ENCODE results near the gene SMIM35. TPM values are rescaled to one million over a fixed set of nuclear protein-coding genes. Genes with fewer than 3 reads are reported as not detected.
A peak's percentile ranks its signal among the peaks of the same experiment; 100 is the strongest.

Gene SMIM35
- total and polyA plus RNA-seq, 7 donors: 0.09 TPM; not detected in 6

DNA sequence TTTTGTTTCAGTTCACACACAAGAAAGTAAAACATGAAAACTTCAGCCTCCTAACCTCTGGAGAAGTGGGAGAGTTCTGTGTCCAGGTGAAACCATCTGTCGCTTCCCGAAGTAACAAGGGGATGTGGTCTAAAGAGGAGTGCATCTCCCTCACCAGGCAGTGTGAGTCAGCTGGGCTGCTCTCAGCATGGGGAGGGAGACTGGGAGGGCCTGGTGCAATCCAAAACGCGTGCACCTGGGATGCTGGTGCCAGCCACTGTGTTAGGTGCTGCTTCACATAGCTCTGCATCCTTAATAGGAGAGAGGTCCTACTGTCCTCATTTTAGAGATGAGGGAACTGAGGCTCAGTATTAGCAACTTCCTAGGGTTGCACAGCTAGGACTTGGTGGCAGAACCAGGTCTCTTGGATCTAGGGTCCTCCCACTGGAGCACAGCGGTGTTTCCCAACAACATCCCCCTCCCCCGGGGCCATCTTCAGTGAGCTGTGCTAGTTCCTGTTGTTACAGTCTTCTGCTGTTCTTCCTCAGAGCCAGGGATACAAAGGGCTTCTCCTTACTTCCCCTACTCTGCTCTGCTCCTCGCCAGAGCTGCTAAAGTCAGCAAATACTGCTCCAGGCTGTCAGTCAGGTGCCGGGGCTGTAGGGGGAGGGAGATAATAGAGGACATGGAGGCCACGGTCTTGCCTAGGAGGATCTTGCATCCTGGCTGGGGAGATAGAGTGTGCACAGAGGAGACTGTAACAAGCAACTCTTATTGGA is 92.6 kb downstream of the SMIM35 start:
- WGBS, 3 donors: 66 to 71% (median 71%) methylated on average over 9 of the region's 9 CpGs
- Histone ChIP-seq H3K36me3 (ENCODE audit: insufficient read depth in 1 of 2, low read depth in 1 of 2) (no peaks in the 10 kb centered on the region), H3K4me3 (no peak overlapping the region), H3K4me1 (no peaks in the 10 kb centered on the region), H3K27me3 (ENCODE audit: insufficient read depth in 3 of 3, low read length in 2 of 3) (peaks cover 0 to 2% (median 0%) of the 10 kb centered on the region in 3 donors), H3K27ac (no peak overlapping the region), H3K9me3 (no peaks in the 10 kb centered on the region)
- intact Hi-C loops (cut with DNase I): loop anchor here in 1 of 2 donors (10.0 kb wide), 1 partner anchor 59 kb away; no protein-coding TSS in a partner anchor
- DNase-seq (peak in 1 of 2 donors; percentile 32), ATAC-seq (peak in 1 of 4 donors; percentile 27)
- TF ChIP-seq CTCF (IDR thresholded peaks at IDR 0.05): no peak

- TF ChIP-seq CTCF (IDR thresholded peaks at IDR 0.05): no peak
- H3K27me3 ChIP-seq (ENCODE audit: insufficient read depth in 3 of 3, low read length in 2 of 3): peaks cover 0 to 12% (median 9%) of the 10 kb centered on the region in 3 donors
- intact Hi-C loops (cut with DNase I): loop anchor here in 1 of 2 donors (10.0 kb wide), 1 partner anchor 58 kb away; no protein-coding TSS in a partner anchor
Observed at GRCh38 chr11:117992620-117993019, 94.1 kb downstream of the SMIM35 start.

GRCh38 chr11:117992136-117992535 is 94.6 kb downstream of the SMIM35 start:
- H3K4me3 ChIP-seq: no peak overlapping the region
- no peak for DNase-seq
- 83 to 94% (median 90%) methylated on average over 4 of the region's 4 CpGs for WGBS, 3 donors
- H3K27me3 ChIP-seq (ENCODE audit: insufficient read depth in 3 of 3, low read length in 2 of 3): peaks cover 0 to 17% (median 11%) of the 10 kb centered on the region in 3 donors
- no peaks in the 10 kb centered on the region for H3K36me3 ChIP-seq (ENCODE audit: insufficient read depth in 1 of 2, low read depth in 1 of 2)
- H3K27ac ChIP-seq: no peak overlapping the region
- no peak for TF ChIP-seq CTCF (IDR thresholded peaks at IDR 0.05)
- intact Hi-C loops (cut with DNase I): loop anchor here in 1 of 2 donors (10.0 kb wide), 1 partner anchor 57 kb away; no protein-coding TSS in a partner anchor
- no peak for ATAC-seq
- H3K9me3 ChIP-seq: no peaks in the 10 kb centered on the region
- no peaks in the 10 kb centered on the region for H3K4me1 ChIP-seq

More at GRCh38 chr11:117992620-117993019, 94.1 kb downstream of the SMIM35 start:
- no peak overlapping the region for H3K27ac ChIP-seq
- H3K36me3 ChIP-seq (ENCODE audit: insufficient read depth in 1 of 2, low read depth in 1 of 2): no peaks in the 10 kb centered on the region
- no peaks in the 10 kb centered on the region for H3K4me1 ChIP-seq
- no peaks in the 10 kb centered on the region for H3K9me3 ChIP-seq
- 83 to 88% (median 84%) methylated on average over 2 of the region's 2 CpGs for WGBS, 3 donors
- DNase-seq (no peak), ATAC-seq (no peak)
- no peak overlapping the region for H3K4me3 ChIP-seq

DNA sequence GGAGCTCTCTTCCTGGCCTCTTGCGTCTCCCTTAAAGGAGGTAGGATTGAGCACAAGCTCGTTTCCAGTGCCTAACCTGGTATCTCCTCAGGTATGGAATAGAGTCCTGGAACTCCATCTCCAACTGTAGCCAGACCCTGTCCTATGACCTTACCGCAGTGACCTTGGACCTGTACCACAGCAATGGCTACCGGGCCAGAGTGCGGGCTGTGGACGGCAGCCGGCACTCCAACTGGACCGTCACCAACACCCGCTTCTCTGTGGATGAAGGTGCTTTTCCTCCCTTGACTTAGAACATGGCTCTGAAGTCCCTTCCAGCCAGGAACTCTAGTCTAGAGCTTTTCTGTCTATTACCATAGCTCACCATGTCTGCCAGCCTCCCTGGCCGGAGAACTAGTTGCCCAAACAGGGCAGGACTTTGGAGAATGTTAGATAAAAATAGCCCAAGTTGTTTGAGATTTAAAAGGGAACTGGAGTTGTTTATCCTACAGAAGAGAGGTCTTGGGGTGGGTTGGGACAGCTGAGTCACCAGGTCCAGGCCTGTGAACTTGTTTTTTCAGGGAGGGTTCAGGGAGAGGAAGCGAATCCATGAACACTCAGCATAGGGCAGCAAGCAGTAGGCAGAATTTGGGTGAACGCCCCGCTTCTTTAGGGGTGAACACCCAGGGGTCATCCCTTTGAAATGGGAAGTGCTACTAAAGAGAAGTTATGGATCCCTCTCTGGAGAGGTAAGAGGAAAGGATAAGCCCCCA is 97.2 kb downstream of the SMIM35 start:
- no peaks in the 10 kb centered on the region for H3K36me3 ChIP-seq (ENCODE audit: insufficient read depth in 1 of 2, low read depth in 1 of 2)
- no peak overlapping the region for H3K27ac ChIP-seq
- ATAC-seq (peak in 1 of 4 donors; percentile 8), DNase-seq (no peak)
- peaks cover 4% of the 10 kb centered on the region for H3K4me1 ChIP-seq
- intact Hi-C loops (cut with DNase I): loop anchor here in 1 of 2 donors (10.0 kb wide), 1 partner anchor 55 kb away; no protein-coding TSS in a partner anchor
- TF ChIP-seq CTCF (IDR thresholded peaks at IDR 0.05): no peak
- peak overlapping the region; percentile 68 for H3K4me3 ChIP-seq
- H3K9me3 ChIP-seq: no peaks in the 10 kb centered on the region
- 92 to 93% (median 93%) methylated on average over 13 of the region's 13 CpGs for WGBS, 3 donors
- peaks cover 0 to 30% (median 12%) of the 10 kb centered on the region in 3 donors for H3K27me3 ChIP-seq (ENCODE audit: insufficient read depth in 3 of 3, low read length in 2 of 3)

All from psoas muscle (tissue), 8 donors.